HUES64 (cell line): Measurements from ENCODE around the gene CEP83. TPM values are rescaled to one million over a fixed set of nuclear protein-coding genes. Genes with fewer than 3 reads are reported as not detected.

Experiments used
- H3K27ac ChIP-seq: 2 replicates; pipeline ENCODE4 v1.7.0; 2013; ENCODE audit warnings: low read depth, low read length, inconsistent platforms
- H3K27me3 ChIP-seq: 2 replicates; pipeline ENCODE4 v1.6.1; 2013; ENCODE audit warnings: mild to moderate bottlenecking, low read length; ENCODE audit not compliant: insufficient read depth
- H3K36me3 ChIP-seq: 2 replicates; pipeline ENCODE4 v1.6.1; 2013; ENCODE audit warnings: mild to moderate bottlenecking, low read length; ENCODE audit not compliant: insufficient read depth
- H3K4me1 ChIP-seq: 2 replicates; pipeline ENCODE4 v1.6.1; 2013; ENCODE audit warnings: mild to moderate bottlenecking, low read length, moderate library complexity; ENCODE audit not compliant: insufficient read depth
- H3K4me3 ChIP-seq: 2 replicates; pipeline ENCODE4 v1.5.1; 2013; ENCODE audit warnings: mild to moderate bottlenecking, low read length, moderate library complexity
- H3K9ac ChIP-seq: 2 replicates; pipeline ENCODE4 v1.6.1; 2013; ENCODE audit warnings: mild to moderate bottlenecking, low read depth, low read length
- H3K9me3 ChIP-seq: 2 replicates; pipeline ENCODE4 v1.6.1; 2013; ENCODE audit warnings: low read depth, low read length; ENCODE audit not compliant: insufficient read depth
- WGBS: fragments of 150-250, 120-280 bp; methylation state at CpG from one replicate; pipeline ENCODE4 v1.1.7; 2013; ENCODE audit warnings: missing lambda C conversion rate; 5-methylcytosine and 5-hydroxymethylcytosine counted together
- polyA plus RNA-seq, 2 experiments: library from polyadenylated mRNA; stranded (reverse); fragments of 50-300 nt; gene quantifications; one replicate each; pipeline ENCODE4 v1.2.3, GENCODE V29; 2013

CEP83 gene
- 12.6 TPM for polyA plus RNA-seq (2013, experiment 1 of 2)
- polyA plus RNA-seq (2013, experiment 2 of 2): 13.9 TPM

GRCh38 chr12:94459728-94460615 is at the start of gene CEP83:
TSS of gene CEP83 (minus strand) at chr12:94459867. CDS start at chr12:94412490, 47,377 bp downstream.
- H3K9ac ChIP-seq: peak within 1 kb of the TSS; percentile 82
- WGBS: under 1% methylated on average over 77 of the region's 77 CpGs
- H3K36me3 ChIP-seq: no peaks in the 10 kb centered on the region
- no peaks in the 10 kb centered on the region for H3K9me3 ChIP-seq
- H3K4me3 ChIP-seq: peak within 1 kb of the TSS; percentile 81
- H3K4me1 ChIP-seq: peaks cover 12% of the 10 kb centered on the region
- H3K27me3 ChIP-seq: peaks cover 8% of the 10 kb centered on the region
- peak within 1 kb of the TSS; percentile 50 for H3K27ac ChIP-seq

- WGBS: 95% methylated on average over 3 of the region's 3 CpGs
- no peaks in the 10 kb centered on the region for H3K9me3 ChIP-seq
- no peaks in the 10 kb centered on the region for H3K4me1 ChIP-seq
- H3K4me3 ChIP-seq: no peak overlapping the region
- H3K27ac ChIP-seq: no peak overlapping the region
- no peaks in the 10 kb centered on the region for H3K27me3 ChIP-seq
- no peak overlapping the region for H3K9ac ChIP-seq
- no peaks in the 10 kb centered on the region for H3K36me3 ChIP-seq
Measured at GRCh38 chr12:94509317-94509716, 49.6 kb upstream of the CEP83 start.

- Histone ChIP-seq H3K4me1 (no peaks in the 10 kb centered on the region), H3K36me3 (no peaks in the 10 kb centered on the region), H3K9me3 (no peaks in the 10 kb centered on the region), H3K27me3 (no peaks in the 10 kb centered on the region), H3K9ac (no peak overlapping the region), H3K27ac (no peak overlapping the region), H3K4me3 (no peak overlapping the region)
- 86% methylated on average over 3 of the region's 3 CpGs for WGBS
Measured at GRCh38 chr12:94507455-94507854, 47.8 kb upstream of the CEP83 start.

- Histone ChIP-seq H3K4me3 (no peak overlapping the region), H3K36me3 (no peaks in the 10 kb centered on the region), H3K27ac (no peak overlapping the region), H3K27me3 (no peaks in the 10 kb centered on the region), H3K4me1 (no peaks in the 10 kb centered on the region), H3K9ac (no peak overlapping the region), H3K9me3 (no peaks in the 10 kb centered on the region)
- WGBS: 91% methylated on average over 1 of the region's 1 CpG
Measured at GRCh38 chr12:94504386-94504785, 44.7 kb upstream of the CEP83 start.

- no peak overlapping the region for H3K27ac ChIP-seq
- no peaks in the 10 kb centered on the region for H3K27me3 ChIP-seq
- no peaks in the 10 kb centered on the region for H3K4me1 ChIP-seq
- no peak overlapping the region for H3K9ac ChIP-seq
- peaks cover 2% of the 10 kb centered on the region; the same call in 1 of the 2 replicates for H3K9me3 ChIP-seq
- no CpG with 5 or more reads among the region's 1 CpG for WGBS
- no peaks in the 10 kb centered on the region for H3K36me3 ChIP-seq
- H3K4me3 ChIP-seq: no peak overlapping the region
Measured at GRCh38 chr12:94503619-94504018, 44.0 kb upstream of the CEP83 start.

GRCh38 chr12:94500831-94501567 is 41.3 kb upstream of the CEP83 start:
- H3K4me1 ChIP-seq: no peaks in the 10 kb centered on the region
- 65% methylated on average over 3 of the region's 3 CpGs for WGBS
- no peak overlapping the region for H3K4me3 ChIP-seq
- H3K36me3 ChIP-seq: no peaks in the 10 kb centered on the region
- H3K27me3 ChIP-seq: no peaks in the 10 kb centered on the region
- no peak overlapping the region for H3K9ac ChIP-seq
- H3K9me3 ChIP-seq: peaks cover 11% of the 10 kb centered on the region
- H3K27ac ChIP-seq: no peak overlapping the region

GRCh38 chr12:94498698-94499097 is 39.0 kb upstream of the CEP83 start:
- H3K36me3 ChIP-seq: no peaks in the 10 kb centered on the region
- 89% methylated on average over 3 of the region's 3 CpGs for WGBS
- peaks cover 11% of the 10 kb centered on the region for H3K9me3 ChIP-seq
- no peak overlapping the region for H3K4me3 ChIP-seq
- H3K27me3 ChIP-seq: no peaks in the 10 kb centered on the region
- H3K27ac ChIP-seq: no peak overlapping the region
- no peaks in the 10 kb centered on the region for H3K4me1 ChIP-seq
- no peak overlapping the region for H3K9ac ChIP-seq

GRCh38 chr12:94498073-94498472 is 38.4 kb upstream of the CEP83 start:
- H3K27me3 ChIP-seq: no peaks in the 10 kb centered on the region
- no peak overlapping the region for H3K4me3 ChIP-seq
- no peak overlapping the region for H3K27ac ChIP-seq
- peaks cover 11% of the 10 kb centered on the region for H3K9me3 ChIP-seq
- no peaks in the 10 kb centered on the region for H3K4me1 ChIP-seq
- H3K9ac ChIP-seq: no peak overlapping the region
- WGBS: 92% methylated on average over 8 of the region's 8 CpGs
- no peaks in the 10 kb centered on the region for H3K36me3 ChIP-seq

GRCh38 chr12:94495445-94496115 is 35.9 kb upstream of the CEP83 start:
- no peaks in the 10 kb centered on the region for H3K4me1 ChIP-seq

GRCh38 chr12:94491489-94491888 is 31.8 kb upstream of the CEP83 start:
- H3K36me3 ChIP-seq: no peaks in the 10 kb centered on the region
- no peaks in the 10 kb centered on the region for H3K4me1 ChIP-seq
- H3K27me3 ChIP-seq: no peaks in the 10 kb centered on the region
- H3K4me3 ChIP-seq: no peak overlapping the region
- no peak overlapping the region for H3K27ac ChIP-seq
- no peaks in the 10 kb centered on the region for H3K9me3 ChIP-seq
- WGBS: 100% methylated on average over 1 of the region's 2 CpGs
- H3K9ac ChIP-seq: no peak overlapping the region

More at GRCh38 chr12:94495445-94496115, 35.9 kb upstream of the CEP83 start:
- no peaks in the 10 kb centered on the region for H3K27me3 ChIP-seq
- H3K9ac ChIP-seq: no peak overlapping the region
- H3K27ac ChIP-seq: no peak overlapping the region
- H3K9me3 ChIP-seq: peaks cover 11% of the 10 kb centered on the region
- H3K4me3 ChIP-seq: no peak overlapping the region
- no peaks in the 10 kb centered on the region for H3K36me3 ChIP-seq
- WGBS: 92% methylated on average over 4 of the region's 4 CpGs

GRCh38 chr12:94488463-94488862 is 28.8 kb upstream of the CEP83 start:
- Histone ChIP-seq H3K27me3 (no peaks in the 10 kb centered on the region), H3K36me3 (no peaks in the 10 kb centered on the region), H3K9me3 (no peaks in the 10 kb centered on the region), H3K9ac (no peak overlapping the region), H3K27ac (no peak overlapping the region), H3K4me3 (no peak overlapping the region), H3K4me1 (no peaks in the 10 kb centered on the region)
- 63% methylated on average over 1 of the region's 2 CpGs for WGBS
